Ureter (tissue), 1 donor: ENCODE results near the gene LENG1. TPM values are rescaled to one million over a fixed set of nuclear protein-coding genes. Genes with fewer than 3 reads are reported as not detected.

Experiments
- DNase-seq: peaks from one replicate; pipeline ENCODE4 v3.0.0-alpha.2; 2020; ENCODE audit warnings: low spot score
- total RNA-seq: library from RNA; stranded (reverse); gene quantifications from one replicate; pipeline ENCODE4 v1.2.4, GENCODE V29; 2023
- donor health status: DM: yes; HTN: yes; CAD: no.

The LENG1 gene
- total RNA-seq, 1 donor from 2014 or later = 5.8 TPM

- DNase-seq = no peak
Observed at GRCh38 chr19:54109651-54110050, 49.9 kb downstream of the LENG1 start.

- no peak for DNase-seq
Observed at GRCh38 chr19:54108496-54108895, 51.0 kb downstream of the LENG1 start.

GRCh38 chr19:54107876-54108490 lies 51.5 kb downstream of the LENG1 start:
- no peak for DNase-seq

- DNase-seq = no peak
Observed at GRCh38 chr19:54106716-54107115, 52.8 kb downstream of the LENG1 start.

- DNase-seq = no peak
Observed at GRCh38 chr19:54105796-54106195, 53.7 kb downstream of the LENG1 start.

Other genes with a start within 250 kb of the LENG1 start
- gene CACNG8, start 196.8 kb downstream of the LENG1 start, total RNA-seq = 0.08 TPM
- not detected for gene CACNG6, start 168.1 kb downstream of the LENG1 start, total RNA-seq
- not detected for gene VSTM1, start 95.8 kb downstream of the LENG1 start, total RNA-seq
- gene TARM1, start 78.4 kb downstream of the LENG1 start, total RNA-seq = not detected
- gene OSCAR, start 58.9 kb downstream of the LENG1 start, total RNA-seq = 1.7 TPM
- gene NDUFA3, start 56.9 kb downstream of the LENG1 start, total RNA-seq = 126 TPM
- 16.8 TPM for gene TFPT, start 44.1 kb downstream of the LENG1 start, total RNA-seq
- gene PRPF31, start 44.0 kb downstream of the LENG1 start, total RNA-seq = 59.0 TPM
- 54.6 TPM for gene CNOT3, start 22.0 kb downstream of the LENG1 start, total RNA-seq
- 155 TPM for gene TMC4, start 13.4 kb upstream of the LENG1 start, total RNA-seq
- gene MBOAT7, start 29.9 kb upstream of the LENG1 start, total RNA-seq = 175 TPM
- gene TSEN34, start 31.6 kb upstream of the LENG1 start, total RNA-seq = 27.7 TPM
- 1,389 TPM for gene RPS9, start 41.1 kb upstream of the LENG1 start, total RNA-seq
- gene LILRB3, start 63.3 kb upstream of the LENG1 start, total RNA-seq = 5.6 TPM
- gene LILRA6, start 83.1 kb upstream of the LENG1 start, total RNA-seq = 1.6 TPM
- 5.3 TPM for gene LILRB5, start 97.6 kb upstream of the LENG1 start, total RNA-seq
- gene LILRB2, start 121.4 kb upstream of the LENG1 start, total RNA-seq = 2.6 TPM
- gene LILRA5, start 153.4 kb upstream of the LENG1 start, total RNA-seq = 2.1 TPM
- gene LILRA4, start 179.4 kb upstream of the LENG1 start, total RNA-seq = 0.44 TPM
- 16.1 TPM for gene LAIR1, start 205.2 kb upstream of the LENG1 start, total RNA-seq